H54 (cell line): ENCODE data around the gene ALOX5.
A peak's percentile ranks its signal among the peaks of the same experiment; 100 is the strongest.

Source experiments
- DNase-seq: peaks from one replicate; pipeline ENCODE4 v3.0.0; 2011; ENCODE audit warnings: low spot score, mixed read lengths; ENCODE audit not compliant: insufficient read length
- FAIRE-seq: peaks from 3 replicates; lab custom pipeline; 2011; peaks lifted over from hg19 to GRCh38; lab: Jason Lieb, UNC
- POLR2A ChIP-seq: IDR thresholded peaks from 2 replicates; pipeline ENCODE4 v1.6.1; 2011; ENCODE audit warnings: low read depth, mild to moderate bottlenecking, low read length

ALOX5 gene

GRCh38 chr10:45368181-45368580 lies 5.8 kb upstream of the ALOX5 start:
- no peak for TF ChIP-seq POLR2A
- DNase-seq: no peak
- FAIRE-seq: no peak

GRCh38 chr10:45370202-45370955 lies 3.6 kb upstream of the ALOX5 start:
- DNase-seq (no peak), FAIRE-seq (no peak)
- TF ChIP-seq POLR2A: no peak

- TF ChIP-seq POLR2A: no peak
- no peak for DNase-seq
- no peak for FAIRE-seq
These were observed 2.5 kb upstream of the ALOX5 start for GRCh38 chr10:45371560-45371959.

- FAIRE-seq (no peak), DNase-seq (no peak)
- TF ChIP-seq POLR2A: no peak
These were observed 1.6 kb upstream of the ALOX5 start for GRCh38 chr10:45372251-45372951.

GRCh38 chr10:45373003-45373575 lies 927 bp upstream of the ALOX5 start:
- FAIRE-seq: no peak
- DNase-seq: no peak
- TF ChIP-seq POLR2A: no peak

GRCh38 chr10:45374350-45375052 lies 485 bp downstream of the ALOX5 start:
- no peak for TF ChIP-seq POLR2A
- FAIRE-seq: no peak
- peak; percentile 58 for DNase-seq

- FAIRE-seq (no peak), DNase-seq (no peak)
- no peak for TF ChIP-seq POLR2A
These were observed 1.1 kb downstream of the ALOX5 start for GRCh38 chr10:45375101-45375500.

GRCh38 chr10:45375716-45376231 lies 1.8 kb downstream of the ALOX5 start:
- DNase-seq (no peak), FAIRE-seq (no peak)
- TF ChIP-seq POLR2A: no peak

GRCh38 chr10:45376371-45376801 lies 2.4 kb downstream of the ALOX5 start:
- no peak for TF ChIP-seq POLR2A
- FAIRE-seq: no peak
- DNase-seq: no peak

GRCh38 chr10:45377321-45377720 lies 3.3 kb downstream of the ALOX5 start:
- DNase-seq (no peak), FAIRE-seq (no peak)
- TF ChIP-seq POLR2A: no peak

- no peak for DNase-seq
- FAIRE-seq: no peak
- no peak for TF ChIP-seq POLR2A
These were observed 3.8 kb downstream of the ALOX5 start for GRCh38 chr10:45377858-45378257.

- DNase-seq (no peak), FAIRE-seq (no peak)
- no peak for TF ChIP-seq POLR2A
These were observed 5.1 kb downstream of the ALOX5 start for GRCh38 chr10:45378914-45379726.
